ENCODE data around the gene POU2F2. TPM values are rescaled to one million over a fixed set of nuclear protein-coding genes. Genes with fewer than 3 reads are reported as not detected.

Gene POU2F2
- total RNA-seq, 1 donor from 2014 or later, result 0.65 TPM

- Mint-ChIP-seq H3K4me1 (peaks cover 22% of the 10 kb centered on the region), H3K9me3 (no peaks in the 10 kb centered on the region), H3K27me3 (ENCODE audit: low read depth) (no peaks in the 10 kb centered on the region), H3K27ac (no peak overlapping the region), H3K4me3 (no peak overlapping the region), H3K36me3 (peaks cover 24% of the 10 kb centered on the region)
- DNase-seq (ENCODE audit: low spot score in 2 of 2, unreplicated experiment in 2 of 2), result no peak
- no peak for TF ChIP-seq CTCF (IDR thresholded peaks at IDR 0.05; ENCODE audit: unreplicated experiment)
Observed at GRCh38 chr19:42080764-42081375, 51.4 kb downstream of the POU2F2 start.

GRCh38 chr19:42079886-42080763, 52.1 kb downstream of the POU2F2 start:
- peaks cover 21% of the 10 kb centered on the region for H3K36me3 Mint-ChIP-seq
- H3K4me1 Mint-ChIP-seq, result peaks cover 29% of the 10 kb centered on the region
- H3K27ac Mint-ChIP-seq, result no peak overlapping the region
- no peak for TF ChIP-seq CTCF (IDR thresholded peaks at IDR 0.05; ENCODE audit: unreplicated experiment)
- no peak for DNase-seq (ENCODE audit: low spot score in 2 of 2, unreplicated experiment in 2 of 2)
- H3K27me3 Mint-ChIP-seq (ENCODE audit: low read depth), result no peaks in the 10 kb centered on the region
- no peak overlapping the region for H3K4me3 Mint-ChIP-seq
- no peaks in the 10 kb centered on the region for H3K9me3 Mint-ChIP-seq

- Mint-ChIP-seq H3K36me3 (peaks cover 21% of the 10 kb centered on the region), H3K27ac (no peak overlapping the region), H3K4me3 (no peak overlapping the region), H3K27me3 (ENCODE audit: low read depth) (no peaks in the 10 kb centered on the region), H3K4me1 (peaks cover 33% of the 10 kb centered on the region), H3K9me3 (no peaks in the 10 kb centered on the region)
- TF ChIP-seq CTCF (IDR thresholded peaks at IDR 0.05; ENCODE audit: unreplicated experiment), result no peak
- DNase-seq (ENCODE audit: low spot score in 2 of 2, unreplicated experiment in 2 of 2), result no peak
Observed at GRCh38 chr19:42079276-42079669, 53.0 kb downstream of the POU2F2 start.

- H3K4me1 Mint-ChIP-seq, result peaks cover 33% of the 10 kb centered on the region
- DNase-seq (ENCODE audit: low spot score in 2 of 2, unreplicated experiment in 2 of 2), result no peak
- peaks cover 17% of the 10 kb centered on the region for H3K36me3 Mint-ChIP-seq
- no peaks in the 10 kb centered on the region for H3K9me3 Mint-ChIP-seq
- TF ChIP-seq CTCF (IDR thresholded peaks at IDR 0.05; ENCODE audit: unreplicated experiment), result no peak
- no peak overlapping the region for H3K27ac Mint-ChIP-seq
- peak overlapping the region; percentile 89 for H3K4me3 Mint-ChIP-seq
- H3K27me3 Mint-ChIP-seq (ENCODE audit: low read depth), result no peaks in the 10 kb centered on the region
Observed at GRCh38 chr19:42078538-42079275, 53.5 kb downstream of the POU2F2 start.

- Mint-ChIP-seq H3K9me3 (no peaks in the 10 kb centered on the region), H3K27ac (peak overlapping the region; percentile 45), H3K27me3 (ENCODE audit: low read depth) (no peaks in the 10 kb centered on the region), H3K4me3 (peak overlapping the region; percentile 89), H3K36me3 (peaks cover 17% of the 10 kb centered on the region), H3K4me1 (peaks cover 33% of the 10 kb centered on the region)
- no peak for DNase-seq (ENCODE audit: low spot score in 2 of 2, unreplicated experiment in 2 of 2)
- TF ChIP-seq CTCF (IDR thresholded peaks at IDR 0.05; ENCODE audit: unreplicated experiment), result no peak
Observed at GRCh38 chr19:42078058-42078457, 54.2 kb downstream of the POU2F2 start.

Data from mesothelial cell of epicardium (in vitro differentiated cells).